Testis (tissue), 3 donors: Measurements from ENCODE around the gene DMD. TPM values are rescaled to one million over a fixed set of nuclear protein-coding genes. Genes with fewer than 3 reads are reported as not detected.

Source experiments
- DNase-seq: peaks from one replicate; pipeline ENCODE4 v3.0.0-alpha.2; 2019
- H3K27ac ChIP-seq, 2 donors: fragments of 200-600 bp; sonication (generic); one replicate each; pipeline ENCODE4 v1.5.1; 2019
- H3K27me3 ChIP-seq: fragments of 200-600 bp; sonication (generic); one replicate; pipeline ENCODE4 v1.5.1; 2019
- H3K36me3 ChIP-seq: fragments of 200-600 bp; sonication (generic); one replicate; pipeline ENCODE4 v1.5.1; 2017; ENCODE audit warnings: low read depth; ENCODE audit errors: missing control alignments
- H3K4me1 ChIP-seq: fragments of 200-600 bp; sonication (generic); one replicate; pipeline ENCODE4 v1.5.1; 2019
- H3K4me3 ChIP-seq, 2 donors: fragments of 200-600 bp; sonication (generic); one replicate each; pipeline ENCODE4 v1.5.1; 2017 to 2019
- H3K9me3 ChIP-seq: fragments of 200-600 bp; sonication (generic); one replicate; pipeline ENCODE4 v1.5.1; 2017
- CTCF ChIP-seq, 3 experiments: fragments of 450-650 bp in 2 of 3; fragments of 200-600 bp in 1 of 3; sonication (generic) in 1 of 3; IDR thresholded peaks; one replicate each; pipeline ENCODE4 v1.5.1; 2016 to 2019; ENCODE audit warnings: antibody characterized with exemption in 3 of 3, mild to moderate bottlenecking in 2 of 3, moderate library complexity in 1 of 3
- POLR2A ChIP-seq: fragments of 450-650 bp; IDR thresholded peaks from one replicate; pipeline ENCODE4 v1.6.1; 2017; ENCODE audit warnings: antibody characterized with exemption, mild to moderate bottlenecking, moderate library complexity
- WGBS, 2 donors: methylation state at CpG; one replicate each; pipeline ENCODE4 v1.1.5; 2018; 5-methylcytosine and 5-hydroxymethylcytosine counted together
- intact Hi-C: fragments of 100-400 bp; cut with DNase I; formaldehyde crosslinking; loops from one replicate; pipeline ENCODE4 v1.15.1; 2023; ENCODE audit warnings: low total_unique reads
- polyA plus RNA-seq: library from polyadenylated mRNA; stranded (reverse); fragments of 350-450 nt; fragmentation: Illumina TruSeq; extraction: RNeasy Lipid Tissue Mini Kit (QIAGEN cat#74804); gene quantifications from one replicate; pipeline ENCODE4 v1.2.3, GENCODE V29; 2014; ENCODE audit warnings: low read depth, low replicate concordance; ENCODE audit not compliant: insufficient read depth
- total RNA-seq, 2 donors: library from RNA; depleted of rRNA; stranded (reverse); fragments of >200 nt; gene quantifications; one replicate each; pipeline ENCODE4 v1.2.3, GENCODE V29; 2016

The DMD gene
- total and polyA plus RNA-seq, 3 donors from 2014 or later, result 11.3 to 34.1 (median 24.2) TPM

GRCh38 chrX:31697294-31697916 lies 1513.9 kb downstream of the DMD start:
- TF ChIP-seq POLR2A, result no peak
- TF ChIP-seq CTCF (IDR thresholded peaks at IDR 0.05), result no peak
- no peaks in the 10 kb centered on the region for H3K27me3 ChIP-seq
- no peaks in the 10 kb centered on the region for H3K9me3 ChIP-seq
- H3K4me1 ChIP-seq, result no peaks in the 10 kb centered on the region
- intact Hi-C loops, result no loop called here
- no peak overlapping the region for H3K4me3 ChIP-seq
- H3K27ac ChIP-seq, result no peak overlapping the region
- no peak for DNase-seq
- no peaks in the 10 kb centered on the region for H3K36me3 ChIP-seq
- 74 to 78% methylated on average over 7 of the region's 7 CpGs for WGBS, 2 donors

GRCh38 chrX:31679861-31680260 lies 1531.5 kb downstream of the DMD start:
- DNase-seq, result no peak
- no peak overlapping the region for H3K4me3 ChIP-seq
- TF ChIP-seq CTCF (IDR thresholded peaks at IDR 0.05), result no peak
- no peak for TF ChIP-seq POLR2A
- no peaks in the 10 kb centered on the region for H3K36me3 ChIP-seq
- intact Hi-C loops, result no loop called here
- no peaks in the 10 kb centered on the region for H3K9me3 ChIP-seq
- no peak overlapping the region for H3K27ac ChIP-seq
- H3K4me1 ChIP-seq, result no peaks in the 10 kb centered on the region
- no peaks in the 10 kb centered on the region for H3K27me3 ChIP-seq

GRCh38 chrX:31670245-31670644 lies 1541.1 kb downstream of the DMD start:
- no peak for TF ChIP-seq CTCF (IDR thresholded peaks at IDR 0.05)
- TF ChIP-seq POLR2A, result no peak
- DNase-seq, result no peak
- H3K27me3 ChIP-seq, result no peaks in the 10 kb centered on the region
- WGBS, 2 donors, result 71 to 72% methylated on average over 3 of the region's 3 CpGs
- H3K36me3 ChIP-seq, result no peaks in the 10 kb centered on the region
- no peaks in the 10 kb centered on the region for H3K9me3 ChIP-seq
- no peak overlapping the region for H3K27ac ChIP-seq
- intact Hi-C loops, result no loop called here
- no peaks in the 10 kb centered on the region for H3K4me1 ChIP-seq
- no peak overlapping the region for H3K4me3 ChIP-seq

- no peaks in the 10 kb centered on the region for H3K9me3 ChIP-seq
- WGBS, 2 donors, result 87 to 88% methylated on average over 4 of the region's 4 CpGs
- no peaks in the 10 kb centered on the region for H3K36me3 ChIP-seq
- H3K27ac ChIP-seq, result no peak overlapping the region
- intact Hi-C loops, result no loop called here
- no peaks in the 10 kb centered on the region for H3K27me3 ChIP-seq
- no peak overlapping the region for H3K4me3 ChIP-seq
- TF ChIP-seq POLR2A (no peak), CTCF (IDR thresholded peaks at IDR 0.05) (no peak)
- DNase-seq, result no peak
- no peaks in the 10 kb centered on the region for H3K4me1 ChIP-seq
Observed at GRCh38 chrX:31665454-31665853, 1545.9 kb downstream of the DMD start.

GRCh38 chrX:31663172-31663571 lies 1548.2 kb downstream of the DMD start:
- 85 to 96% methylated on average over 4 to 6 of the region's 6 CpGs for WGBS, 2 donors
- H3K4me3 ChIP-seq, result no peak overlapping the region
- H3K27me3 ChIP-seq, result no peaks in the 10 kb centered on the region
- intact Hi-C loops, result no loop called here
- DNase-seq, result no peak
- no peak overlapping the region for H3K27ac ChIP-seq
- TF ChIP-seq CTCF (IDR thresholded peaks at IDR 0.05) (no peak), POLR2A (no peak)
- H3K4me1 ChIP-seq, result no peaks in the 10 kb centered on the region
- no peaks in the 10 kb centered on the region for H3K36me3 ChIP-seq
- no peaks in the 10 kb centered on the region for H3K9me3 ChIP-seq
